ENCODE data around the gene POLG. TPM values are rescaled to one million over a fixed set of nuclear protein-coding genes. Genes with fewer than 3 reads are reported as not detected.

The POLG gene
- total RNA-seq, 2 experiments from 2014 or later, result 80.2 to 93.7 TPM

DNA sequence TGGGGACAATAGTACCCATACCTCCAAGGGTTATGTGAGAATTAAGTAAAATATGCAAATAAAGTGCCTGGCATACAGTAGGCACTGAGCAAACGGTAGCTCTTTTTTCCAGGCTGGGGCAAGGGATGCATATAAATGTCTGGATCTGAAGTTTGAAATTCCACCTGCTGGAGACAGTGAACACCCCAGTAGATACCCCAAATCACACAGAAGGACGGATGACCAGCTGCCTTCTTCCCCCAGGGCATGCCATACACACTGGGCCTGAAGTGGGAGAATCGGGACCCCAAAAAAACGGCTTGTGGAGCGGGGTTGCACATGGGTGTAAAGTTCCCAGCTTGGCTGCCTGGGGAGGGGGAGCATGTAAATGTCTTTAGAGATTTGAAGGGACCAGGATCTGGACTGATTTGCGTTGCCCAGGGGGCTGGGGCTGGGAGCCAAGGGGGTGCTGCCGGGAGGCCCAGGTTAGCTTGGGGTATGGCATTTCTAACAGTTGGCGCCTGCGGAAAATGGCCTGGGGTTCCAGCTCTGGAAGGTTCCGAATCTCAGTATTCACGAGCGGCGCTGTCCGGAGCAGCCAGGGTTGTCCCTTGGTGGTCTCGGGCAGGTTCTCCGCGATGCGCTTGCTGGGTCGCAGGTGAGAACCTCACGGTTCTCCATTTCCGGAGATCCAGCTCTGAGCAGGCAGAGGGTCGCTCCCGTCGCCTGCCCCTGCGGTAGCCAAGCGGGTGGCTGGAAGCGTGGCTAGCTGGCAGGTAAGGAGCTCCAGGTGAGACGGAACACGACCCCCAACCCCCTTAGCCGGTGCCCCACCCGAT lies 42.6 kb upstream of the POLG start:
- H3K79me2 ChIP-seq (ENCODE audit: insufficient read depth, low read depth, low read length), result no peaks in the 10 kb centered on the region
- BruUV-seq (replicated peaks), result no TSS peak
- no peaks in the 10 kb centered on the region for H3K4me1 ChIP-seq (ENCODE audit: insufficient read depth, low read length, poor library complexity, severe bottlenecking)
- H3K9me2 ChIP-seq (ENCODE audit: insufficient read depth, low read length), result no peaks in the 10 kb centered on the region
- no peak overlapping the region for H3K4me3 ChIP-seq (ENCODE audit: low read depth, low read length, poor library complexity, severe bottlenecking)
- no peaks in the 10 kb centered on the region for H3K36me3 ChIP-seq (ENCODE audit: insufficient read depth, low read length)
- H3K4me2 ChIP-seq (ENCODE audit: low read length), result no peak overlapping the region
- intact Hi-C loops (cut with micrococcal nuclease; ENCODE audit: unreplicated experiment), result no loop called here
- H2AFZ ChIP-seq (ENCODE audit: low read length), result no peak overlapping the region
- CTCF ChIA-PET (ENCODE audit: unreplicated experiment), result no interaction called here
- TF ChIP-seq, protein P1, sequence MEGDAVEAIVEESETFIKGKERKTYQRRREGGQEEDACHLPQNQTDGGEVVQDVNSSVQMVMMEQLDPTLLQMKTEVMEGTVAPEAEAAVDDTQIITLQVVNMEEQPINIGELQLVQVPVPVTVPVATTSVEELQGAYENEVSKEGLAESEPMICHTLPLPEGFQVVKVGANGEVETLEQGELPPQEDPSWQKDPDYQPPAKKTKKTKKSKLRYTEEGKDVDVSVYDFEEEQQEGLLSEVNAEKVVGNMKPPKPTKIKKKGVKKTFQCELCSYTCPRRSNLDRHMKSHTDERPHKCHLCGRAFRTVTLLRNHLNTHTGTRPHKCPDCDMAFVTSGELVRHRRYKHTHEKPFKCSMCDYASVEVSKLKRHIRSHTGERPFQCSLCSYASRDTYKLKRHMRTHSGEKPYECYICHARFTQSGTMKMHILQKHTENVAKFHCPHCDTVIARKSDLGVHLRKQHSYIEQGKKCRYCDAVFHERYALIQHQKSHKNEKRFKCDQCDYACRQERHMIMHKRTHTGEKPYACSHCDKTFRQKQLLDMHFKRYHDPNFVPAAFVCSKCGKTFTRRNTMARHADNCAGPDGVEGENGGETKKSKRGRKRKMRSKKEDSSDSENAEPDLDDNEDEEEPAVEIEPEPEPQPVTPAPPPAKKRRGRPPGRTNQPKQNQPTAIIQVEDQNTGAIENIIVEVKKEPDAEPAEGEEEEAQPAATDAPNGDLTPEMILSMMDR (conservative IDR thresholded peaks at IDR 0.05; ENCODE audit: low read length), result no peak
- no peak for TF ChIP-seq EZH2phosphoT487 (IDR thresholded peaks at IDR 0.05; ENCODE audit: borderline replicate concordance, low read depth, low read length)
- POLR2A ChIA-PET, result no interaction called here
- no peaks in the 10 kb centered on the region for H4K20me1 ChIP-seq (ENCODE audit: insufficient read depth, low read length)
- no peaks in the 10 kb centered on the region for H3K9me3 ChIP-seq (ENCODE audit: low read length)
- DNase-seq (ENCODE audit: low spot score), result no peak
- no peak overlapping the region for H3K27ac ChIP-seq (ENCODE audit: low read depth, low read length, poor library complexity, severe bottlenecking)

DNA sequence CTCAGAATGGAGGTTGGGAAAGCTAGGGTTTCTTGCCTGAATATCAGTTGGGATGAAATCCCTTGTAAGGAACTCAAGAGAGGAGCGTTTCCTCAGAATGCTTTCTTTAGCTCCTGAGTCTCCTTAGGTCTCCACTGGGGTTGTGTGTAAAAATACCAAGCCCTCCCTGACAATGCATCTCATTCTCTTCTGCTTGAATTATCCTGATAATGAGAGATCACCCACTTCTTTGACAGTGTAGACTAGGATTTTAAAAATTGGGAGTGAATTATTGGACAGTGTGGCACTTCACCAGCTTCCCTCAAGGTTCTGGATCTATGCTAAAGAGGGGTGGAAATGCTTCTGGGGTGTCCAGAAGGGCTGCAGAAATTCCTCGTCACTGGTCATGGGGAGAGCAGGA lies 41.8 kb upstream of the POLG start:
- H3K79me2 ChIP-seq (ENCODE audit: insufficient read depth, low read depth, low read length), result no peaks in the 10 kb centered on the region
- no peak overlapping the region for H3K4me3 ChIP-seq (ENCODE audit: low read depth, low read length, poor library complexity, severe bottlenecking)
- no peaks in the 10 kb centered on the region for H3K9me2 ChIP-seq (ENCODE audit: insufficient read depth, low read length)
- DNase-seq (ENCODE audit: low spot score), result no peak
- TF ChIP-seq, protein P1 (conservative IDR thresholded peaks at IDR 0.05; ENCODE audit: low read length), result no peak
- no peak for TF ChIP-seq EZH2phosphoT487 (IDR thresholded peaks at IDR 0.05; ENCODE audit: borderline replicate concordance, low read depth, low read length)
- ChIA-PET POLR2A (no interaction called here), CTCF (ENCODE audit: unreplicated experiment) (no interaction called here)
- no peaks in the 10 kb centered on the region for H4K20me1 ChIP-seq (ENCODE audit: insufficient read depth, low read length)
- no peaks in the 10 kb centered on the region for H3K4me1 ChIP-seq (ENCODE audit: insufficient read depth, low read length, poor library complexity, severe bottlenecking)
- no peaks in the 10 kb centered on the region for H3K9me3 ChIP-seq (ENCODE audit: low read length)
- no peaks in the 10 kb centered on the region for H3K36me3 ChIP-seq (ENCODE audit: insufficient read depth, low read length)
- no peak overlapping the region for H3K27ac ChIP-seq (ENCODE audit: low read depth, low read length, poor library complexity, severe bottlenecking)
- intact Hi-C loops (cut with micrococcal nuclease; ENCODE audit: unreplicated experiment), result no loop called here
- no peak overlapping the region for H3K4me2 ChIP-seq (ENCODE audit: low read length)
- BruUV-seq (replicated peaks), result no TSS peak
- no peak overlapping the region for H2AFZ ChIP-seq (ENCODE audit: low read length)

All from OCI-LY7 (cell line).